ENCODE results near the gene IPO9. TPM values are rescaled to one million over a fixed set of nuclear protein-coding genes. Genes with fewer than 3 reads are reported as not detected.

Gene IPO9
- total and polyA plus RNA-seq, 10 of the 15 experiments (the other 5 are each of a cell fraction or from before 2014, with no cell fraction given): 19.1 to 77.3 (median 34.1) TPM

GRCh38 chr1:201890806-201891450 lies 62.0 kb downstream of the IPO9 start (continued):
- TF ChIP-seq FOXK2 (IDR thresholded peaks at IDR 0.05): no peak

- Histone ChIP-seq H3K4me3 (no peak overlapping the region), H2AFZ (ENCODE audit: control insufficient read depth, low read depth, low read length) (no peak overlapping the region), H3K79me2 (ENCODE audit: control insufficient read depth, insufficient read depth, low read length) (no peaks in the 10 kb centered on the region), H3K27me3 (replicated peaks in 1 of 2; ENCODE audit: control insufficient read depth in 2 of 2, insufficient read depth in 2 of 2, low read length in 1 of 2) (peaks cover 2 to 12% of the 10 kb centered on the region in 2 experiments; a peak in 3 of 4 replicates), H3K27ac (ENCODE audit: control insufficient read depth, insufficient read depth) (no peak overlapping the region), H3K9me3 (replicated peaks; ENCODE audit: control insufficient read depth, insufficient read depth, low read length) (no peaks in the 10 kb centered on the region), H3K4me2 (ENCODE audit: control insufficient read depth, insufficient read depth) (no peak overlapping the region), H3K9ac (ENCODE audit: control insufficient read depth, insufficient read depth, low read length) (no peak overlapping the region), H4K20me1 (ENCODE audit: control insufficient read depth, insufficient read depth) (no peaks in the 10 kb centered on the region), H3K4me1 (ENCODE audit: control insufficient read depth, insufficient read depth, low read length) (no peaks in the 10 kb centered on the region), H3K36me3 (ENCODE audit: control insufficient read depth in 2 of 2, insufficient read depth in 2 of 2, low read length in 1 of 2) (no peaks in the 10 kb centered on the region; a peak in 1 of 4 replicates)
- WGBS (ENCODE audit: insufficient coverage, insufficient replicate concordance, low lambda C conversion rate, missing lambda C conversion rate): 1% methylated on average over 5 of the region's 5 CpGs
- FAIRE-seq: no peak
- in situ Hi-C loops (cut with MboI): loop anchor here (5.0 kb wide), 2 partner anchors 81 to 231 kb away; partner anchors contain the start of gene GPR37L1
- ChIA-PET POLR2A (no interaction called here), RAD21 (ENCODE audit: unreplicated experiment) (no interaction called here), SMC1A (ENCODE audit: uncharacterized antibody, unreplicated experiment) (no interaction called here), CTCF (interaction anchor here (1.0 to 10.2 kb wide), 5 partner anchors 9 to 244 kb away, joined by 3 to 233 read pairs (median 6); no protein-coding TSS in a partner anchor)
- TF ChIP-seq POLR2A (IDR thresholded peaks at IDR 0.05; ENCODE audit: low read depth, low read length): no peak
- TF ChIP-seq RBBP5 (conservative IDR thresholded peaks at IDR 0.05): no peak
- no peak for TF ChIP-seq E2F8 (IDR thresholded peaks at IDR 0.05; ENCODE audit: low read depth, partially characterized antibody)
- TF ChIP-seq HDAC6 (IDR thresholded peaks at IDR 0.05; ENCODE audit: unreplicated experiment): no peak
- TF ChIP-seq MEF2B (IDR thresholded peaks at IDR 0.05; ENCODE audit: partially characterized antibody, poor library complexity, severe bottlenecking): no peak
- TF ChIP-seq MLLT1 (IDR thresholded peaks at IDR 0.05): no peak
- TF ChIP-seq POLR2AphosphoS2 (IDR thresholded peaks at IDR 0.05; ENCODE audit: low read depth, low read length): no peak
- no peak for TF ChIP-seq IKZF2 (IDR thresholded peaks at IDR 0.05)
- no peak for TF ChIP-seq SIX5 (IDR thresholded peaks at IDR 0.05; ENCODE audit: low read depth, low read length, severe bottlenecking)
- no peak for TF ChIP-seq RCOR1 (conservative IDR thresholded peaks at IDR 0.05; ENCODE audit: low read depth, low read length)
- DNase-seq (ENCODE audit: low read depth, low spot score): no peak
- intact Hi-C loops (cut with micrococcal nuclease; ENCODE audit: unreplicated experiment): no loop called here
- no TSS peak for BruUV-seq (replicated peaks)
- ATAC-seq: no peak
Measured at GRCh38 chr1:201891451-201892045, 62.6 kb downstream of the IPO9 start.

All from GM12878 (cell line).